ENCODE measurements around the gene FAM118B.
A peak's percentile ranks its signal among the peaks of the same experiment; 100 is the strongest.
"Not testable (repeated sequence)": the region's sequence is repeated elsewhere in the genome, so short reads cannot be mapped to it uniquely, and the experiment has no call there.

FAM118B gene

DNA sequence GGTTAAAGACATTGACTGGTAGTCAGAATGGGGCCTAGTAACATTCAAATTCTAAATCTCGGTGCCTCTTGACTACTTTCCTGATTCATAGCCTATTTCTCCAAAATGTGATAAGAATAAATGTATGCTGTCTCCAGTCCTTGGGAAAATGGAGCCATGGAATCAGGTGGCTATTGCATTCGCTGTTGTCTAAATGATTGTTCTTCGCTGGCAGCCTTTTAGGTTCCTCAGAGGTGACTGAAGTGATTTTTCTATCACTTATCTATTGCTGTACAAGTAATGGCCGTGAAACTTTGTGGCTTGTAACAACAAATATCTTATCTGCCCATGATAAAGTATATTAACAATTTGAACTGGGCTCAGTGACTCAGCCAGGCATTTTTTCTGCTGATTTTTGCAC, 41.7 kb downstream of the FAM118B start:
- peaks cover 10% of the 10 kb centered on the region for H3K4me1 ChIP-seq (ENCODE audit: control insufficient read depth, insufficient read depth, low read length, unreplicated experiment)
- no peak overlapping the region for H2AFZ ChIP-seq (ENCODE audit: low read length, unreplicated experiment)
- peaks cover 20% of the 10 kb centered on the region for H3K36me3 ChIP-seq (ENCODE audit: insufficient read depth, low read length)
- H3K27me3 ChIP-seq (ENCODE audit: insufficient read depth, low read length) = no peaks in the 10 kb centered on the region
- no peak overlapping the region for H3K27ac ChIP-seq (ENCODE audit: low read depth, low read length)
- H3K79me2 ChIP-seq (ENCODE audit: control insufficient read depth, insufficient read depth, low read length, unreplicated experiment) = no peaks in the 10 kb centered on the region
- no peak overlapping the region for H3K4me3 ChIP-seq (ENCODE audit: low read depth, low read length)

- Histone ChIP-seq H3K36me3 (ENCODE audit: insufficient read depth, low read length) (peaks cover 20% of the 10 kb centered on the region), H3K4me1 (ENCODE audit: control insufficient read depth, insufficient read depth, low read length, unreplicated experiment) (peaks cover 10% of the 10 kb centered on the region)
Measured at GRCh38 chr11:126254819-126255218, 43.2 kb downstream of the FAM118B start.

GRCh38 chr11:126255507-126255906, 43.9 kb downstream of the FAM118B start:
- not testable (repeated sequence) for H3K4me3 ChIP-seq (ENCODE audit: low read depth, low read length); H3K27ac ChIP-seq (ENCODE audit: low read depth, low read length); H2AFZ ChIP-seq (ENCODE audit: low read length, unreplicated experiment); H3K27me3 ChIP-seq (ENCODE audit: insufficient read depth, low read length); H3K79me2 ChIP-seq (ENCODE audit: control insufficient read depth, insufficient read depth, low read length, unreplicated experiment)
- Histone ChIP-seq H3K36me3 (ENCODE audit: insufficient read depth, low read length) (peaks cover 20% of the 10 kb centered on the region), H3K4me1 (ENCODE audit: control insufficient read depth, insufficient read depth, low read length, unreplicated experiment) (peaks cover 10% of the 10 kb centered on the region)

More at GRCh38 chr11:126254819-126255218, 43.2 kb downstream of the FAM118B start:
- H3K27me3 ChIP-seq (ENCODE audit: insufficient read depth, low read length) = no peaks in the 10 kb centered on the region
- no peaks in the 10 kb centered on the region for H3K79me2 ChIP-seq (ENCODE audit: control insufficient read depth, insufficient read depth, low read length, unreplicated experiment)
- H3K27ac ChIP-seq (ENCODE audit: low read depth, low read length) = no peak overlapping the region
- H3K4me3 ChIP-seq (ENCODE audit: low read depth, low read length) = no peak overlapping the region
- H2AFZ ChIP-seq (ENCODE audit: low read length, unreplicated experiment) = no peak overlapping the region

- Histone ChIP-seq H3K4me3 (ENCODE audit: low read depth, low read length) (no peak overlapping the region), H3K79me2 (ENCODE audit: control insufficient read depth, insufficient read depth, low read length, unreplicated experiment) (no peaks in the 10 kb centered on the region), H3K27me3 (ENCODE audit: insufficient read depth, low read length) (no peaks in the 10 kb centered on the region), H3K36me3 (ENCODE audit: insufficient read depth, low read length) (peaks cover 20% of the 10 kb centered on the region), H3K27ac (ENCODE audit: low read depth, low read length) (no peak overlapping the region), H3K4me1 (ENCODE audit: control insufficient read depth, insufficient read depth, low read length, unreplicated experiment) (peaks cover 10% of the 10 kb centered on the region), H2AFZ (ENCODE audit: low read length, unreplicated experiment) (no peak overlapping the region)
Measured at GRCh38 chr11:126256216-126256615, 44.6 kb downstream of the FAM118B start.

DNA sequence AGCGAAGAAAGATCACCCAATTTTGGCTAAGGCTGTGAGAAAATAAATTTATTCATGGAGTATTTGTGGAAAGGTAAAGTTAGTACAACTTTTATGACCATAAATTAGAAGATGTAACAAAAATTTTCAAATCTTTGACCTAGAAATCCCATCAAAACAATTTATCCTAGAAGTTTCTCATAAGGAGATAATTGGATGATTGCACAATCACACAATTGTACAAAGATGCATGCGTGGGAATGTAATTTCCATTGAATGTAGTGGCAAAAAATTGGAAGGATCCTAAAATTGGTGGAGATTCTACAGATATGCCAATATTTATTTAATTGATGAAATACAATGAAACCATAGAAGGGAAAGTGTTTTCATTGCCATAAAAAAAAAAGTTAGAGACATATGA, 45.6 kb downstream of the FAM118B start:
- Histone ChIP-seq H3K27ac (ENCODE audit: low read depth, low read length) (no peak overlapping the region), H3K4me1 (ENCODE audit: control insufficient read depth, insufficient read depth, low read length, unreplicated experiment) (peaks cover 10% of the 10 kb centered on the region), H3K36me3 (ENCODE audit: insufficient read depth, low read length) (peaks cover 24% of the 10 kb centered on the region), H3K4me3 (ENCODE audit: low read depth, low read length) (no peak overlapping the region), H3K79me2 (ENCODE audit: control insufficient read depth, insufficient read depth, low read length, unreplicated experiment) (no peaks in the 10 kb centered on the region), H3K27me3 (ENCODE audit: insufficient read depth, low read length) (no peaks in the 10 kb centered on the region), H2AFZ (ENCODE audit: low read length, unreplicated experiment) (no peak overlapping the region)

GRCh38 chr11:126257764-126258163, 46.2 kb downstream of the FAM118B start:
- Histone ChIP-seq H3K4me1 (ENCODE audit: control insufficient read depth, insufficient read depth, low read length, unreplicated experiment) (peaks cover 10% of the 10 kb centered on the region), H3K27me3 (ENCODE audit: insufficient read depth, low read length) (no peaks in the 10 kb centered on the region), H3K79me2 (ENCODE audit: control insufficient read depth, insufficient read depth, low read length, unreplicated experiment) (no peaks in the 10 kb centered on the region), H3K27ac (ENCODE audit: low read depth, low read length) (no peak overlapping the region), H3K36me3 (ENCODE audit: insufficient read depth, low read length) (peaks cover 28% of the 10 kb centered on the region), H2AFZ (ENCODE audit: low read length, unreplicated experiment) (no peak overlapping the region), H3K4me3 (ENCODE audit: low read depth, low read length) (no peak overlapping the region)

- no peak overlapping the region for H3K4me3 ChIP-seq (ENCODE audit: low read depth, low read length)
- H3K4me1 ChIP-seq (ENCODE audit: control insufficient read depth, insufficient read depth, low read length, unreplicated experiment) = peaks cover 13% of the 10 kb centered on the region
- H3K79me2 ChIP-seq (ENCODE audit: control insufficient read depth, insufficient read depth, low read length, unreplicated experiment) = peaks cover 7% of the 10 kb centered on the region
- peaks cover 44% of the 10 kb centered on the region for H3K36me3 ChIP-seq (ENCODE audit: insufficient read depth, low read length)
- no peak overlapping the region for H3K27ac ChIP-seq (ENCODE audit: low read depth, low read length)
- no peaks in the 10 kb centered on the region for H3K27me3 ChIP-seq (ENCODE audit: insufficient read depth, low read length)
- H2AFZ ChIP-seq (ENCODE audit: low read length, unreplicated experiment) = no peak overlapping the region
Measured at GRCh38 chr11:126262216-126262615, 50.6 kb downstream of the FAM118B start.

GRCh38 chr11:126263489-126263888, 51.9 kb downstream of the FAM118B start:
- H3K27me3 ChIP-seq (ENCODE audit: insufficient read depth, low read length) = no peaks in the 10 kb centered on the region
- H3K4me1 ChIP-seq (ENCODE audit: control insufficient read depth, insufficient read depth, low read length, unreplicated experiment) = peaks cover 11% of the 10 kb centered on the region
- H3K27ac ChIP-seq (ENCODE audit: low read depth, low read length) = no peak overlapping the region
- H3K36me3 ChIP-seq (ENCODE audit: insufficient read depth, low read length) = peaks cover 45% of the 10 kb centered on the region
- no peak overlapping the region for H2AFZ ChIP-seq (ENCODE audit: low read length, unreplicated experiment)
- H3K4me3 ChIP-seq (ENCODE audit: low read depth, low read length) = no peak overlapping the region
- H3K79me2 ChIP-seq (ENCODE audit: control insufficient read depth, insufficient read depth, low read length, unreplicated experiment) = peaks cover 20% of the 10 kb centered on the region

GRCh38 chr11:126265811-126266210, 54.2 kb downstream of the FAM118B start:
- H3K27me3 ChIP-seq (ENCODE audit: insufficient read depth, low read length) = no peaks in the 10 kb centered on the region
- peaks cover 45% of the 10 kb centered on the region for H3K36me3 ChIP-seq (ENCODE audit: insufficient read depth, low read length)
- no peak overlapping the region for H3K4me3 ChIP-seq (ENCODE audit: low read depth, low read length)
- no peak overlapping the region for H3K27ac ChIP-seq (ENCODE audit: low read depth, low read length)
- H3K4me1 ChIP-seq (ENCODE audit: control insufficient read depth, insufficient read depth, low read length, unreplicated experiment) = peaks cover 18% of the 10 kb centered on the region
- H2AFZ ChIP-seq (ENCODE audit: low read length, unreplicated experiment) = no peak overlapping the region
- peaks cover 35% of the 10 kb centered on the region for H3K79me2 ChIP-seq (ENCODE audit: control insufficient read depth, insufficient read depth, low read length, unreplicated experiment)

GRCh38 chr11:126267650-126268049, 56.1 kb downstream of the FAM118B start:
- no peaks in the 10 kb centered on the region for H3K27me3 ChIP-seq (ENCODE audit: insufficient read depth, low read length)
- peak overlapping the region; percentile 97 for H3K4me3 ChIP-seq (ENCODE audit: low read depth, low read length)
- peaks cover 18% of the 10 kb centered on the region for H3K4me1 ChIP-seq (ENCODE audit: control insufficient read depth, insufficient read depth, low read length, unreplicated experiment)
- peaks cover 39% of the 10 kb centered on the region for H3K36me3 ChIP-seq (ENCODE audit: insufficient read depth, low read length)
- H3K79me2 ChIP-seq (ENCODE audit: control insufficient read depth, insufficient read depth, low read length, unreplicated experiment) = peaks cover 41% of the 10 kb centered on the region
- peak overlapping the region; percentile 47 for H2AFZ ChIP-seq (ENCODE audit: low read length, unreplicated experiment)
- H3K27ac ChIP-seq (ENCODE audit: low read depth, low read length) = peak overlapping the region; percentile 78

DNA sequence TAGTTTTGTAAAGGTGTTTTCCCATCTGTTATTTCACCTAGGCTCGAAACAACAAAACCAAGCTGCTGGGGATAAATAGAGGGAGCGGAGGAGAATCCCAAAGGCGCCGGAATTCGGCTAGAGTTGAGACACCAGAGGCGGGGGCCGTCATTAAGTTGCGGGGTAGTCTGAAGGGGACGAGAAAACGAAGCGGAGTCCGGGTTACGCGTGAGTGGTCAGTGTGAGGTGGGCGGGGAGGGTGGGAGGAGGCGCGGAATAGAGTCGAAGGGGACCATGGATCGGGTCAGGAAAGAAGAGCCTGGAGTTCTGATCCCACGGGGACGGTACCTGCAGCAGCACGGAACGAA, 56.8 kb downstream of the FAM118B start:
- no peaks in the 10 kb centered on the region for H3K27me3 ChIP-seq (ENCODE audit: insufficient read depth, low read length)
- H3K4me1 ChIP-seq (ENCODE audit: control insufficient read depth, insufficient read depth, low read length, unreplicated experiment) = peaks cover 18% of the 10 kb centered on the region
- peak overlapping the region; percentile 78 for H3K27ac ChIP-seq (ENCODE audit: low read depth, low read length)
- peak overlapping the region; percentile 47 for H2AFZ ChIP-seq (ENCODE audit: low read length, unreplicated experiment)
- H3K79me2 ChIP-seq (ENCODE audit: control insufficient read depth, insufficient read depth, low read length, unreplicated experiment) = peaks cover 41% of the 10 kb centered on the region
- H3K36me3 ChIP-seq (ENCODE audit: insufficient read depth, low read length) = peaks cover 35% of the 10 kb centered on the region
- H3K4me3 ChIP-seq (ENCODE audit: low read depth, low read length) = peak overlapping the region; percentile 97
